Measurements from ENCODE around the gene KIAA1755.
"Not testable (repeated sequence)": the region's sequence is repeated elsewhere in the genome, so short reads cannot be mapped to it uniquely, and the experiment has no call there.

KIAA1755 gene

DNA sequence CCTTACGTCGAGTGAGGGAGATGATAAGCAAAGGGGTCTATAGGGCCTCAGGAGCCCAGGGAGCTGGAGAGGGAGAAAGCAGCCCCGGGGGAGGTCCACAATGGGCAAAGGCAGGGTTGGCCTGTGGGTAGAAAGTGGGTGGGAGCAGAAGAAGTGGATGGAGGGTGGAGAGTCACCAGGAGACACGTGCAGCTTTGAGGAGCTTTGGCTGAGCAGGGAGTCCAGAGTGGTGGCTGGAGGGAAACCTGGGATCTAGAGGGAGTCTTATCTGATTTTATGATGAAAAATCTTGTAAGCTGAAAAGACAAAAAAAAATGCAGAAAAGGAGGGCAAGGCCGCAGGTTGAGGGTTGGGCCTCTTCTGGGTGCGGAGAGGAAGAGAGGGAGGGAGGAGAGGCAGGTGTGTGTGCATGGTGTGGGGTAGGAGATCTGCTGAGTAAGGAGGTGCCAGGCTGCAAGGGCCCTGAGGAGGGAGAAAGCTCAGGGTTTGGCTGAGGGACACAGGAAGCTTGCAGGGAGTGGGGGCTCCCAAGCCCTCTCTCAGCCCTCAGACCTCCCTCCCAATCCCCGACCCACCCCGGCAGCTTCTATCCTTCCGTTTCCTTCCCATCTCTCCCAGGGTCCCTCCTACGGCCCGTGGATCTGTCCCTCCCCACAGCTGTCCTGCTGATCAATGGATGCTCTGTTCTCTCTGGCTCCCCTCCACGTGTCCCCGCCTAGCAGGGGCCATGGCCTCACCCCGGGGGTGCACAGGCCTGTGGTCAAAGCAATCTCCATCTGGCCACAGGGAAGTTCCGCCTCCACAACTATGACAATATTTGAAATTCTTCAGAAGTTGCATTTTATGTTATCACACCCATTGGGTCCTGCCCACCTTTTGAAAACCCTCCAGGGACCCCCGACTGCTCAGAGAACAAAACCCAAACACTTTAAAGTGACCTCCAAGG lies 26.3 kb upstream of the KIAA1755 start:
- no peak overlapping the region for H3K27ac ChIP-seq
- TF ChIP-seq, protein P1, sequence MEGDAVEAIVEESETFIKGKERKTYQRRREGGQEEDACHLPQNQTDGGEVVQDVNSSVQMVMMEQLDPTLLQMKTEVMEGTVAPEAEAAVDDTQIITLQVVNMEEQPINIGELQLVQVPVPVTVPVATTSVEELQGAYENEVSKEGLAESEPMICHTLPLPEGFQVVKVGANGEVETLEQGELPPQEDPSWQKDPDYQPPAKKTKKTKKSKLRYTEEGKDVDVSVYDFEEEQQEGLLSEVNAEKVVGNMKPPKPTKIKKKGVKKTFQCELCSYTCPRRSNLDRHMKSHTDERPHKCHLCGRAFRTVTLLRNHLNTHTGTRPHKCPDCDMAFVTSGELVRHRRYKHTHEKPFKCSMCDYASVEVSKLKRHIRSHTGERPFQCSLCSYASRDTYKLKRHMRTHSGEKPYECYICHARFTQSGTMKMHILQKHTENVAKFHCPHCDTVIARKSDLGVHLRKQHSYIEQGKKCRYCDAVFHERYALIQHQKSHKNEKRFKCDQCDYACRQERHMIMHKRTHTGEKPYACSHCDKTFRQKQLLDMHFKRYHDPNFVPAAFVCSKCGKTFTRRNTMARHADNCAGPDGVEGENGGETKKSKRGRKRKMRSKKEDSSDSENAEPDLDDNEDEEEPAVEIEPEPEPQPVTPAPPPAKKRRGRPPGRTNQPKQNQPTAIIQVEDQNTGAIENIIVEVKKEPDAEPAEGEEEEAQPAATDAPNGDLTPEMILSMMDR (conservative IDR thresholded peaks at IDR 0.05): no peak

DNA sequence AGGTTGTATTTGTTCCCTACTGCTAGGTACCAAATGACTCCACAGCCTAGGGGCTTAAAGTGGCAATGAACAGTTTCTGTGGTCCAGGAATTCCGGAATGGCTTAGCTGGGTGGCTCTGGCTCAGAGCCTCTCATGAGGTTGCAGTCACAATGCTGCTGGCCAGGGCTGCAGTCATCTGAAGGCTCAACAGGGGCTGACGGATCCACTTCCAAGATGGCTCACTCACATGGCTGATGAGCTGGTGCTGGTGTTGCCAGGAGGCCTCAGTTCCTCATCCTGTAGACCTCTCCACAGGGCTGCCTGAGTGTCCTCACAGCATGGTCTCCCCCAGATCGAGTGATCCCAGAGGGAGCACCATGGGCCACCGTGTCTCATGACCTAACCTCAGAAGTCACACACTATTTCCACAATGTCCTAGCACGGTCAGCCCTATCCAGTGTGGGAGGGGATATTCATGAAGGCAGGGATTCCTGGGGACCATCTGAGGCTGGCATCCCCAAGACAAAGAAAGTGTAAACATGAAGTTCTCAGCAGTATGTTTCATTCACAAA lies 24.4 kb upstream of the KIAA1755 start:
- no peak overlapping the region for H3K27ac ChIP-seq
- TF ChIP-seq, protein P1 (conservative IDR thresholded peaks at IDR 0.05): no peak

DNA sequence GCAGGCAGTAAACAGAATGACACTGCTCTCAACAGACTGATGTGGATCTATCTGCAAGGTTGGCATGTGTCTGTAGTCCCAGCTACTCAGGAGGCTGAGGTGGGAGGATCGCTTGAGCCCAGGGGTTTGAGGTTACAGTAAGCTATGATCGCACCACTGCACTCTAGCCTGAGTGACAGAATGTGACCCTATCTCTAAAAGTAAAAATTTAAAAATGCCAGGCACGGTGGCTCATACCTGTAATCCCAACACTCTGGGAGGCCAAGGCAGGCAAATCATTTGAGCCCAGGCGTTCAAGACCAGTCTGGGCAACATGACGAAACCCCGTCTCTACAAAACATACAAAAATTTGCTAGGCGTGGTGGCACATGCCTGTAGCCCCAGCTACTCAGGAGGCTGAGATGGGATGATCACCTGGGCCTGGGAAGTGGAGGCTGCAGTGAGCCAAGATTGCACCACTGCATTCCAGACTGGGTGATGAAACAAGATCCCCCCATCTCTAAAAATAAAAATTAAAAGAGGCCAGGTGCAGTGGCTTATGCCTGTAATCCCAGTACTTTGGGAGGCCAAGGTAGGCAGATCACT lies 23.6 kb upstream of the KIAA1755 start:
- not testable (repeated sequence) for H3K27ac ChIP-seq

DNA sequence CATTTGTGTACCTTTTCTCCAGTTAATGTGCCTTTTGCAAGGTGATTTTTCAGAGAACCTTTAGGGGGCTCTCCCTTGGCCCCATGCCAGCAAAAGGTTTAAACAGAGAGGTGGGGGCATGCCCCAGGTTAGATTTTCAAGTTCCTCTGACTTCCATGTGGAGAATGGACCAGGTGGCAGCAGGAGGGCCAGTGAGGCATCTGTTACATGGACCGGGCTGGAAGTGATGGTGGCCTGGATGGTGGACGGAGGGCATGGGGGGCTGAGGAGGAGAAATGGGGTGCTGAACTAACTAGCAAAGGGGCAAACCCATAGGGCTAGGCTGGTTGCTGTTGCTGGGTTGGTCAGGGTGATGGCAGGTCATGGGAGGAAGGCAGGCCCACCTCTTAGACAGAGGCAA lies 22.7 kb upstream of the KIAA1755 start:
- TF ChIP-seq, protein P1 (conservative IDR thresholded peaks at IDR 0.05): no peak
- H3K27ac ChIP-seq: no peak overlapping the region

DNA sequence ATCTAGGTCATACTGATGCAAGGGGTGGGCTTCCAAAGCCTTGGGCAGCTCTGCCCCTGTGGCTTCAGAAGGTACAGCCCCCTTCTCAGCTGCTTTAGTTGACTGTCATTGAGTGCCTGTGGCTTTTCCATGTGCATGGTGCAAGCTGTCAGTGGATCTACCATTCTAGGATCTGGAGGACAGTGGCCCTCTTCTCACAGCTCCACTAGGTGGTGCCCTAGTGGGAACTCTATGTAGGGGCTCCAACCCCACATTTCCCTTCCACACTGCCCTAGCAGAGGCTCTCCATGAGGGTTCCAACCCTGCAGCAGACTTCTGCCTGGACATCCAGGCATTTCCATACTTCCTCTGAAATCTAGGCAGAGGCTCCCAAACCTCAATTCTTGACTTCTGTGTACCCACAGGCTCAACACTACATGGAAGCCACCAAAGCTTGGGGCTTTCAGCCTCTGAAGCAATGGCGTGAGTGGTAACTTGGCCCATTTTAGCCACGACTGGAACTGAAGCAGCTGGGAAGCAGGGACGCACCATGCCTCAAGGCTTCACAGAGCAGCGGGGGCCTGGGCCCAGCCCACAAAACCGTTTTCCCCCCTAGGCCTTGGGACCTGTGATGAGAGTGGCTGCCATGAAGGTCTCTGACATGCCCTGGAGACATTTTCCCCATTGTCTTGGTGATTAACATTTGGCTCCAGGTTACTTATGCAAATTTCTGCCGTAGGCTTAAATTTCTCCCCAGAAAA lies 20.8 kb upstream of the KIAA1755 start:
- H3K27ac ChIP-seq: not testable (repeated sequence)

DNA sequence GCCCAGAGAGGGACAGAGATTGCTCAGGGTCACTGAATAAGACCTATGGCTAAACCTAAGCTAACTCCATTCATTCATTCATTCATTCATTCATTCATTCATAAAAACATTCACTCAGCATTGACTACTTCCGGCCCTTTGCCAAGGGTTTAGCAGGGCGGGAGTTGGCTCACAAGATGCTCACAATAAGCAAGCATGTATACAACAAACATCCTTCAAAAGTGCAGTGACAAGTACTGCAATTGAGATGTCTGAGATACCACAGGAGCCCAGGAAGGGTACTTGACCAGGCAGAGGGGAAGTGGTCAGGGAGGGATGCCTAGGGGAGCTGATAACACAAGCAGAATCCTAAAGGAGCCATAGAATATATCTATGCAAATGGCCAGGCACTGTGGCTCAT lies 18.2 kb upstream of the KIAA1755 start:
- TF ChIP-seq, protein P1 (conservative IDR thresholded peaks at IDR 0.05): no peak
- H3K27ac ChIP-seq: no peak overlapping the region

DNA sequence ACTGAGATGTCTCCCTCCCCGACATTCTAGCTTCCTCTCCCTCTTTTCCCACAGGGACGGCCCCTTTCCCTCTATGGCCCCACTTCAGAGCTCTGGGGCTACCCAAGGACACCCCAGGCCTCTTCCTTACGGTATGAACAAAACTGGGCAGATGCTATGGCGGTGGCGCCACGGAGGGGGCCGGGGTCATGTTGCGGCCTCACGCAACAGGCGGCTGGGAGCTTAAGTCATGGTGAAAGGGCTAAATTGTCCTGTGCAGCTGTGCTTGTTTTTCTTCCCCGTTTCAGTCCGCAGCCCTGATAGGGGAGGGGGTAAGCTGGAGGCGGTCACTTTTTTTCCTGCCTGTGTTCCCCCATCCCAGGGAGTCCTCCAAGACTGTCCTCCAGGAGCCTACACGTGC lies 17.6 kb upstream of the KIAA1755 start:
- TF ChIP-seq, protein P1 (conservative IDR thresholded peaks at IDR 0.05): no peak
- no peak overlapping the region for H3K27ac ChIP-seq

DNA sequence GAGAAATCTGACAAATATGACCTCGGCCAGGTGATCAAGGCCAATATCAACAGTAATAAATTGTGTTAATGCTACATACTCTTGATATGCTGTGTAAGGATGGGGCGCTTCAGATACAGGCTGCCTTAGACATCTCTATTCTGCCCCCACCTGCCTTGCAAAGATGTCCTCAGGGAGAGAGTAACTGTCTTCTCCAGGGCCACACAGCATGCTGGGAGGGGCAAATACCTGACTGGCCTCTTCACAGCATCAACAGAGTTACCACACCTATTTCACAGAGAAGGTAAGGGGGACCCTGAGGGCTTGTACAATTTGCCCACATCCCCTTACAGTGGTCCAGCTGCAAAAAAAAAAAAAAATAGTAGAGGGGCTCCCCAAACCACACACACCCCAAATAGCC lies 17.2 kb upstream of the KIAA1755 start:
- H3K27ac ChIP-seq: no peak overlapping the region
- TF ChIP-seq, protein P1 (conservative IDR thresholded peaks at IDR 0.05): no peak
